ENCODE results near the gene SLCO1B1. TPM values are rescaled to one million over a fixed set of nuclear protein-coding genes. Genes with fewer than 3 reads are reported as not detected.

The SLCO1B1 gene
- total and polyA plus RNA-seq, 2 donors (not counting 1 experiment from before 2014, with no cell fraction given): not detected

GRCh38 chr12:21117995-21118394, 13.0 kb upstream of the SLCO1B1 start:
- WGBS (ENCODE audit: insufficient coverage): 90% methylated on average over 3 of the region's 3 CpGs
- ATAC-seq (ENCODE audit: low read depth): no peak
- peaks cover 2% of the 10 kb centered on the region for H3K9me3 Mint-ChIP-seq (ENCODE audit: insufficient read depth)
- Histone ChIP-seq H3K79me2 (ENCODE audit: control insufficient read depth, insufficient read depth, low read length) (no peaks in the 10 kb centered on the region), H3K9ac (ENCODE audit: low read length) (no peak overlapping the region), H3K4me2 (replicated peaks; ENCODE audit: low read depth, low read length, poor library complexity, severe bottlenecking) (no peak overlapping the region), H3K27me3 (replicated peaks in 1 of 4; ENCODE audit: control extremely low read depth in 1 of 4, control insufficient read depth in 3 of 4, insufficient read depth in 4 of 4, low read length in 3 of 4) (no peaks in the 10 kb centered on the region), H3K4me3 (ENCODE audit: control extremely low read depth in 1 of 5, extremely low read depth in 1 of 5, insufficient read depth in 1 of 5, low read depth in 2 of 5, low read length in 4 of 5) (no peak overlapping the region), H3K9me3 (ENCODE audit: control extremely low read depth in 1 of 3, control insufficient read depth in 2 of 3, insufficient read depth in 1 of 3, low read length in 2 of 3) (peaks cover 0 to 2% (median 0%) of the 10 kb centered on the region in 3 donors), H3K27ac (ENCODE audit: low read length in 2 of 2) (no peak overlapping the region), H3K36me3 (replicated peaks in 1 of 2; ENCODE audit: control extremely low read depth in 1 of 2, control insufficient read depth in 1 of 2, extremely low read depth in 1 of 2, insufficient read depth in 2 of 2, low read length in 1 of 2) (no peaks in the 10 kb centered on the region), H3K4me1 (ENCODE audit: control insufficient read depth in 2 of 2, insufficient read depth in 2 of 2, low read length in 2 of 2) (no peaks in the 10 kb centered on the region), H2AFZ (ENCODE audit: insufficient read depth, low read depth, low read length, poor library complexity, severe bottlenecking) (no peak overlapping the region), H4K20me1 (ENCODE audit: control insufficient read depth, insufficient read depth, low read length, poor library complexity, severe bottlenecking) (no peaks in the 10 kb centered on the region)
- ChIA-PET CTCF (no interaction called here), POLR2A (no interaction called here)
- no peak overlapping the region for H3K27ac Mint-ChIP-seq
- no peaks in the 10 kb centered on the region for H3K4me1 Mint-ChIP-seq
- no peak for DNase-seq
- intact Hi-C loops (cut with micrococcal nuclease): no loop called here
- TF ChIP-seq, protein P1, sequence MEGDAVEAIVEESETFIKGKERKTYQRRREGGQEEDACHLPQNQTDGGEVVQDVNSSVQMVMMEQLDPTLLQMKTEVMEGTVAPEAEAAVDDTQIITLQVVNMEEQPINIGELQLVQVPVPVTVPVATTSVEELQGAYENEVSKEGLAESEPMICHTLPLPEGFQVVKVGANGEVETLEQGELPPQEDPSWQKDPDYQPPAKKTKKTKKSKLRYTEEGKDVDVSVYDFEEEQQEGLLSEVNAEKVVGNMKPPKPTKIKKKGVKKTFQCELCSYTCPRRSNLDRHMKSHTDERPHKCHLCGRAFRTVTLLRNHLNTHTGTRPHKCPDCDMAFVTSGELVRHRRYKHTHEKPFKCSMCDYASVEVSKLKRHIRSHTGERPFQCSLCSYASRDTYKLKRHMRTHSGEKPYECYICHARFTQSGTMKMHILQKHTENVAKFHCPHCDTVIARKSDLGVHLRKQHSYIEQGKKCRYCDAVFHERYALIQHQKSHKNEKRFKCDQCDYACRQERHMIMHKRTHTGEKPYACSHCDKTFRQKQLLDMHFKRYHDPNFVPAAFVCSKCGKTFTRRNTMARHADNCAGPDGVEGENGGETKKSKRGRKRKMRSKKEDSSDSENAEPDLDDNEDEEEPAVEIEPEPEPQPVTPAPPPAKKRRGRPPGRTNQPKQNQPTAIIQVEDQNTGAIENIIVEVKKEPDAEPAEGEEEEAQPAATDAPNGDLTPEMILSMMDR (IDR thresholded peaks at IDR 0.05): no peak
- no peak for TF ChIP-seq EZH2 (IDR thresholded peaks at IDR 0.05; ENCODE audit: borderline replicate concordance, insufficient read depth, low read depth, low read length, poor library complexity, severe bottlenecking)
- no peaks in the 10 kb centered on the region for H3K27me3 Mint-ChIP-seq
- no peak overlapping the region for H3K4me3 Mint-ChIP-seq

- DNase-seq (no peak), ATAC-seq (ENCODE audit: low read depth) (no peak)
- no peaks in the 10 kb centered on the region for H4K20me1 ChIP-seq (ENCODE audit: control insufficient read depth, insufficient read depth, low read length, poor library complexity, severe bottlenecking)
- H3K27ac ChIP-seq (ENCODE audit: low read length in 2 of 2): no peak overlapping the region
- no peaks in the 10 kb centered on the region for H3K36me3 ChIP-seq (replicated peaks in 1 of 2; ENCODE audit: control extremely low read depth in 1 of 2, control insufficient read depth in 1 of 2, extremely low read depth in 1 of 2, insufficient read depth in 2 of 2, low read length in 1 of 2)
- intact Hi-C loops (cut with micrococcal nuclease): no loop called here
- H2AFZ ChIP-seq (ENCODE audit: insufficient read depth, low read depth, low read length, poor library complexity, severe bottlenecking): no peak overlapping the region
- no peak overlapping the region for H3K4me3 ChIP-seq (ENCODE audit: control extremely low read depth in 1 of 5, extremely low read depth in 1 of 5, insufficient read depth in 1 of 5, low read depth in 2 of 5, low read length in 4 of 5)
- no peaks in the 10 kb centered on the region for H3K4me1 Mint-ChIP-seq
- no peaks in the 10 kb centered on the region for H3K27me3 Mint-ChIP-seq
- ChIA-PET CTCF (no interaction called here), POLR2A (no interaction called here)
- no peak overlapping the region for H3K27ac Mint-ChIP-seq
- WGBS (ENCODE audit: insufficient coverage): no CpG with 5 or more reads among the region's 1 CpG
- H3K27me3 ChIP-seq (replicated peaks in 1 of 4; ENCODE audit: control extremely low read depth in 1 of 4, control insufficient read depth in 3 of 4, insufficient read depth in 4 of 4, low read length in 3 of 4): no peaks in the 10 kb centered on the region
- no peak overlapping the region for H3K4me3 Mint-ChIP-seq
- no peaks in the 10 kb centered on the region for H3K4me1 ChIP-seq (ENCODE audit: control insufficient read depth in 2 of 2, insufficient read depth in 2 of 2, low read length in 2 of 2)
- no peaks in the 10 kb centered on the region for H3K9me3 ChIP-seq (ENCODE audit: control extremely low read depth in 1 of 3, control insufficient read depth in 2 of 3, insufficient read depth in 1 of 3, low read length in 2 of 3)
- H3K4me2 ChIP-seq (replicated peaks; ENCODE audit: low read depth, low read length, poor library complexity, severe bottlenecking): no peak overlapping the region
- no peaks in the 10 kb centered on the region for H3K79me2 ChIP-seq (ENCODE audit: control insufficient read depth, insufficient read depth, low read length)
- H3K9ac ChIP-seq (ENCODE audit: low read length): no peak overlapping the region
- peaks cover 2% of the 10 kb centered on the region for H3K9me3 Mint-ChIP-seq (ENCODE audit: insufficient read depth)
- TF ChIP-seq EZH2 (IDR thresholded peaks at IDR 0.05; ENCODE audit: borderline replicate concordance, insufficient read depth, low read depth, low read length, poor library complexity, severe bottlenecking): no peak
- TF ChIP-seq, protein P1 (IDR thresholded peaks at IDR 0.05): no peak
Observed at GRCh38 chr12:21118760-21119159, 12.2 kb upstream of the SLCO1B1 start.

All from B cell (primary cell).